Glutamatergic neuron (in vitro differentiated cells): Measurements from ENCODE around the gene KCNG2. TPM values are rescaled to one million over a fixed set of nuclear protein-coding genes. Genes with fewer than 3 reads are reported as not detected.
A peak's percentile ranks its signal among the peaks of the same experiment; 100 is the strongest.

ENCODE experiments used
- DNase-seq: peaks from one replicate; pipeline ENCODE4 v3.0.0; 2022
- H3K27ac Mint-ChIP-seq: one replicate; pipeline ENCODE4 v1.8.0; 2020; ENCODE audit warnings: mild to moderate bottlenecking, mixed read lengths, inconsistent platforms; ENCODE audit not compliant: unreplicated experiment
- H3K27me3 Mint-ChIP-seq: one replicate; pipeline ENCODE4 v1.8.0; 2020; ENCODE audit warnings: mild to moderate bottlenecking, moderate library complexity, mixed read lengths, inconsistent platforms; ENCODE audit not compliant: unreplicated experiment
- H3K36me3 Mint-ChIP-seq: one replicate; pipeline ENCODE4 v1.8.0; 2020; ENCODE audit warnings: mild to moderate bottlenecking, mixed read lengths, inconsistent platforms; ENCODE audit not compliant: unreplicated experiment
- H3K4me1 Mint-ChIP-seq: one replicate; pipeline ENCODE4 v1.8.0; 2020; ENCODE audit warnings: mild to moderate bottlenecking, low read depth, mixed read lengths, inconsistent platforms; ENCODE audit not compliant: unreplicated experiment
- H3K4me3 Mint-ChIP-seq: one replicate; pipeline ENCODE4 v1.8.0; 2020; ENCODE audit warnings: mild to moderate bottlenecking, mixed read lengths, inconsistent platforms; ENCODE audit not compliant: unreplicated experiment
- H3K9me3 Mint-ChIP-seq: one replicate; pipeline ENCODE4 v1.8.0; 2020; ENCODE audit warnings: mild to moderate bottlenecking, moderate library complexity, mixed read lengths, inconsistent platforms; ENCODE audit not compliant: unreplicated experiment
- total RNA-seq: library from RNA; stranded (reverse); fragmentation: NEBNext Ultra II Directional; extraction: Animal tissue kit (Norgen Biotek cat#: 25700); gene quantifications from one replicate; pipeline ENCODE4 v1.2.1, GENCODE V29; 2021; ENCODE audit not compliant: unreplicated experiment
- TF ChIP-seq, protein P1 (sequence below): fragments of 200-600 bp; sonication (generic); IDR thresholded peaks from one replicate; pipeline ENCODE4 v1.5.0; 2021; ENCODE audit not compliant: partially characterized antibody, unreplicated experiment

KCNG2 gene
- total RNA-seq, 1 donor from 2014 or later, result 1.6 TPM

DNA sequence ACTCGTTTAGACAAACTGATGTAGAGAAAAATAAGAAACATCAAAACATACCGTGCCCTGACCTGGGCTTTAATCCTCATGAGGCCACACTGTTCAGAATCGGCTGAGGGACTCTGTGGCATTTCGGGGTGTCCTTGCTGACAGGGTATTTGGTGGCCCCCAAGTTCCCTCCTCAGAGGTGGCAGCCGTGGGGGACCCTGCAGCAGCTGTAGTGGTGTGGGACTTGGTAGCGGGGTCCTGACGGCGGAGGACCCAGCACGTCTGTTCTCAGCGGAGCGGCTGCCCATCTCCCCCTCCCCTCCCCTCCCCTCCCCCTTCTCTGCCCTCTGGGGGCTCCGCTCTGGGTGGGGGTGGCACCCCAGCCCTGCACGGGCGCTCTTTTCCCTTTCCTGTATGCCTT lies 18.4 kb downstream of the KCNG2 start:
- H3K4me1 Mint-ChIP-seq, result peaks cover 15% of the 10 kb centered on the region
- DNase-seq, result no peak
- no peak overlapping the region for H3K4me3 Mint-ChIP-seq
- no peak overlapping the region for H3K27ac Mint-ChIP-seq
- TF ChIP-seq, protein P1, sequence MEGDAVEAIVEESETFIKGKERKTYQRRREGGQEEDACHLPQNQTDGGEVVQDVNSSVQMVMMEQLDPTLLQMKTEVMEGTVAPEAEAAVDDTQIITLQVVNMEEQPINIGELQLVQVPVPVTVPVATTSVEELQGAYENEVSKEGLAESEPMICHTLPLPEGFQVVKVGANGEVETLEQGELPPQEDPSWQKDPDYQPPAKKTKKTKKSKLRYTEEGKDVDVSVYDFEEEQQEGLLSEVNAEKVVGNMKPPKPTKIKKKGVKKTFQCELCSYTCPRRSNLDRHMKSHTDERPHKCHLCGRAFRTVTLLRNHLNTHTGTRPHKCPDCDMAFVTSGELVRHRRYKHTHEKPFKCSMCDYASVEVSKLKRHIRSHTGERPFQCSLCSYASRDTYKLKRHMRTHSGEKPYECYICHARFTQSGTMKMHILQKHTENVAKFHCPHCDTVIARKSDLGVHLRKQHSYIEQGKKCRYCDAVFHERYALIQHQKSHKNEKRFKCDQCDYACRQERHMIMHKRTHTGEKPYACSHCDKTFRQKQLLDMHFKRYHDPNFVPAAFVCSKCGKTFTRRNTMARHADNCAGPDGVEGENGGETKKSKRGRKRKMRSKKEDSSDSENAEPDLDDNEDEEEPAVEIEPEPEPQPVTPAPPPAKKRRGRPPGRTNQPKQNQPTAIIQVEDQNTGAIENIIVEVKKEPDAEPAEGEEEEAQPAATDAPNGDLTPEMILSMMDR, result no peak
- peaks cover 15% of the 10 kb centered on the region for H3K27me3 Mint-ChIP-seq
- H3K36me3 Mint-ChIP-seq, result peaks cover 10% of the 10 kb centered on the region
- H3K9me3 Mint-ChIP-seq, result peaks cover 17% of the 10 kb centered on the region

DNA sequence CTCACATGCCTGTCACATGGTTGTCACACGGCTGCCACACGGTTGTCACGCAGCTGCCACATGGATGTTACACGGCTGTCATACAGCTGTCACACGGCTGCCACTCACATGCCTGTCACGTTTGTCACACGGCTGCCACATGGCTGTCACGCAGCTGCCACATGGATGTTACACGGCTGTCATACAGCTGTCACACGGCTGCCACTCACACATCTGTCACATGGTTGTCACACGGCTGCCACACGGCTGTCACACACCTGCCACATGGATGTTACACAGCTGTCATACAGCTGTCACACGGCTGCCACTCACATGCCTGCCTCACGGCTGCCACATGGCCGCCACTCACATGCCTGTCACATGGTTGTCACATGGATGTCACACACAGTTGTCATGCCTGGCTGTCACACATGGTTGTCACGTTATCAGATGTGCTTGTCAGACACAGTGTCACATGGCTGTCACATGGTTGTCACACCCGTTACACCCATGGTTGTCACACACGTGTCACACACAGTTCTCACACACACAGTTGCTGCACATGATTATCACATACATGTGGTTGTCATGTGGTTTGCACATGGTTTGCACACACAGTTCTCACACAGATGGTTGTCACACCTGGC lies 19.4 kb downstream of the KCNG2 start:
- H3K27me3 Mint-ChIP-seq, result peaks cover 14% of the 10 kb centered on the region
- H3K27ac Mint-ChIP-seq, result peak overlapping the region; percentile 70
- no peak for DNase-seq
- no peaks in the 10 kb centered on the region for H3K36me3 Mint-ChIP-seq
- H3K4me1 Mint-ChIP-seq, result peaks cover 15% of the 10 kb centered on the region
- H3K9me3 Mint-ChIP-seq, result peaks cover 17% of the 10 kb centered on the region
- H3K4me3 Mint-ChIP-seq, result no peak overlapping the region
- TF ChIP-seq, protein P1, result no peak

DNA sequence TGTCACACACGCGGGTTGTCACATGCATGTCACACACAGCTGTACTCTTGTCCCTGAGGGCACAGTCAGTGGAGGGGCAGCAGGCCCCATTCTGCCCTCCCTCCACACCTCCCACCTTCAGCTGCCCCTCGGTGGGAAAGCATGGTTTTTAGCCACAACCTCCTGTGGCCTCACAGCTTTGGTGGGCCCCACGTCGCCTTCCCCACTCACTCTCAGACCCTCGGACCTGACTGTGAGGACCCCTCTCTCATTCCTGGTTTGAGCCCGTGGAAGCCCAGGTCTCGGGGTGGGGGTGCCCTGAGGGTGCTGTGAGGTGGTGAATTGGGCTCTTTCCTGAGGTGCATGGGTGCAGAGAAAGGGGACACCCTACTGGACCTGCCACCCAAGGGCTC lies 19.9 kb downstream of the KCNG2 start:
- no peak for DNase-seq
- Mint-ChIP-seq H3K9me3 (peaks cover 17% of the 10 kb centered on the region), H3K4me3 (no peak overlapping the region), H3K27me3 (peaks cover 14% of the 10 kb centered on the region), H3K36me3 (no peaks in the 10 kb centered on the region), H3K27ac (peak overlapping the region; percentile 70), H3K4me1 (peaks cover 15% of the 10 kb centered on the region)
- TF ChIP-seq, protein P1, result no peak

DNA sequence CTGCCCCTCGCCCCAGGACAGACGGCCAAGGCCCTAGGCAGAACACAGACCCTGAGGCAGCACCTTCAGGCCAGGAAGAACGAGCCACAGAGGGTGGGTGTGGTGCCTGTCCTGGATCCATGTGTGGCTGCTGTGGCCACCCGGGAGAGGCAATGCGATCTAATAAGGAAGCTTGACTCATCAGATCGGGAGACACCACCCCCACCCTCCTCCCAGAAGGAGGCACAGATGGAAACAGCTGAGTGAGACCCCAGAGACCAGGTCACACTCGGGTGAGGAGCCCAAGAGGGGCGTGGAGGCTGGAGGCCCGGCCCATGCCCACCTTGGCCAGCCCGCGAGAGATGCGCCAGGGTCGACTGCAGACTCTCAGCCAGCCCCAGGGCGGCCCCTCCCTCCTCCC lies 20.3 kb downstream of the KCNG2 start:
- Mint-ChIP-seq H3K27ac (no peak overlapping the region), H3K36me3 (no peaks in the 10 kb centered on the region), H3K9me3 (peaks cover 17% of the 10 kb centered on the region), H3K4me1 (peaks cover 15% of the 10 kb centered on the region), H3K27me3 (peaks cover 15% of the 10 kb centered on the region), H3K4me3 (no peak overlapping the region)
- TF ChIP-seq, protein P1, result no peak
- no peak for DNase-seq

DNA sequence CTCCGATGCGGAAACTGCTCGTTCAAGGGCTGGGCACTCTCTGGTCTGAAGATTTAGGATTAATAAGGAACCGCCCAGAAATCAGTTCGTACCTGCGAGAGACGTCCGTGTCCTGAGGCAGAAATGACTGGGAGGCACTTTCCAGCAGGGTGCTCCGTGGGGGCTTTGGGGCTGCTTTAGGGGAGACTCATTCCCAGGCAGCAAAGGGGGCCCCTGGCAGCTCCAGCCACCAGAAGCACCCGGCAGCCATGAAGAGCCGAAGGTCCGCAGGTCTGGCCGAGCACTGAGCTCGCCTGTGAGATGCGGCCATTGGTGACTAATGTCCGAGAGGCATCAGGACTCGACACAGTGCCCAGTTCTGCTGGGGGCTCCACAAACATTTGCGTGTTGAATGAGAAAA lies 20.9 kb downstream of the KCNG2 start:
- Mint-ChIP-seq H3K4me1 (peaks cover 14% of the 10 kb centered on the region), H3K36me3 (no peaks in the 10 kb centered on the region), H3K9me3 (peaks cover 17% of the 10 kb centered on the region), H3K27ac (no peak overlapping the region), H3K27me3 (peaks cover 16% of the 10 kb centered on the region), H3K4me3 (no peak overlapping the region)
- TF ChIP-seq, protein P1, result no peak
- no peak for DNase-seq
